ENCODE results near the gene SNHG17.
"Not testable (repeated sequence)": the region's sequence is repeated elsewhere in the genome, so short reads cannot be mapped to it uniquely, and the experiment has no call there.

SNHG17 gene

GRCh38 chr20:38434770-38435554 is at the start of gene SNHG17:
TSS of gene SNHG17 (minus strand) at chr20:38435328.
- DNase-seq = peak; percentile 84

GRCh38 chr20:38479596-38479995 is 44.5 kb upstream of the SNHG17 start:
- DNase-seq = no peak

DNA sequence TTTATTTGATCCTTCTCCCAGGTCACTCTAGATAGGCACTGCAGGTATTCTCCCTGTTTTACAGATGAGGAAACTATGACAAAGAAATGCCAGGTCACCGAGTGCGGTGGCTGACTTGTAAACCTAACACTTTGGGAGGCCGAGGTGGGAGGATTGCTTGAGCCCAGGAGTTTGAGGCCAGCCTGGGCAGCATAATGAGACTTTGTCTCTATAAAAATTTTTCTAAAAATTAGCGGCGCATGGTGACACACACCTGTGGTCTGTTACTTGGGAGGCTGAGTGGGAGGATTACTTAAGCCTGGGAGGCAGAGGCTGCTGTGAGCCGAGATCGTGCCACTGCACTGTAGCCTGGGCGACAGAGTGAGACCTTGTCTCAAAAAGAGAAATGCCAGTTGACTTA is 42.6 kb upstream of the SNHG17 start:
- DNase-seq = no peak

- DNase-seq = peak; percentile 27
Observed at GRCh38 chr20:38473367-38473795, 38.3 kb upstream of the SNHG17 start.

GRCh38 chr20:38472513-38473366 is 37.6 kb upstream of the SNHG17 start, which contains the start of gene RALGAPB:
TSS of gene RALGAPB (plus strand) at chr20:38472843. CDS start at chr20:38488433, 15,590 bp downstream.
- DNase-seq = peak; percentile 99

DNA sequence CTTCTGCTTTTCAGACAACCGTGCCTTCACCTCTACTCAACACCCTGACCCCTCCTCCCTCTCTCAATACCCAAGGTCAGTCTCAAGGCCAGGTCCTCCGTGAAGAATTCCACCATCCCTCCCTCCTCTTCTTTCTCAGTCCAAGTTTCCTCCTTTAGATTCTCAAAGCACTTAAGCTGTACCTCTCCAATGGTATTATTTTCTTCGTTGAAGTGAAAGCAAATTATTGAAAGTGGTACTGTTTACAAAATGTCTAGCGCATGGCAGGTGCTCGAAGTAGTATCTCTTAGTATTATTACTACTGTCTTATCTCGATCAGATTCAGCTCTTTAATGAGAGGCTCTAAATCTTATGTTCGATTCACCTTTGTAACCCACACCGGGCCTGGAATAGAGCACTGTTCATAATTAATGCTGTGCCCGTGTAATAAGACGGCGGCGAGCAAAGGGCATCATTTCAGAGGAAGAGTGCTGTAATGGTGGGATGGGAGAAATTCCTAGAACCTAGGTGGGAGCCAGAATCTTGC is 36.9 kb upstream of the SNHG17 start:
- no peak for DNase-seq

- DNase-seq = no peak
Observed at GRCh38 chr20:38471245-38471644, 36.1 kb upstream of the SNHG17 start.

- DNase-seq = no peak
Observed at GRCh38 chr20:38466983-38467382, 31.9 kb upstream of the SNHG17 start.

DNA sequence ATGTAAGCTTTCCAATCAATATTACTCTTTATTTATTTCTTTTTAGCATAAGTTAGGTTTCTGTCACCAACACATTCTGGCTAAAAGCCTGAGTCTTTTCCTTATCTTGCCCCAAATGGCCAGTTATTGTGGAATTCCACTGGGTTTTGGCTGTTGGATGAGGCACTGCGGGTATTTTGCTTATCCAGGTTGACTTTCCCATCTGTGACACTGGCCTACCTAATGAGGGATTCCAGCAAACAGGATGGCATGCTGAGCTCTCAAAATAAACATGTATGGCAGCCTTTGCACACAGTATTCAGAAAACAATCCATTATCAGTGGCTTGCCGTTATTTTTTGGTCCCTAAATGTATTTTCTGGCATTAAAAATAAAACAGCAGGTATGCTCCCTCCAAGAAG is 31.0 kb upstream of the SNHG17 start:
- no peak for DNase-seq

GRCh38 chr20:38461569-38461968 is 26.4 kb upstream of the SNHG17 start:
- not testable (repeated sequence) for DNase-seq

DNA sequence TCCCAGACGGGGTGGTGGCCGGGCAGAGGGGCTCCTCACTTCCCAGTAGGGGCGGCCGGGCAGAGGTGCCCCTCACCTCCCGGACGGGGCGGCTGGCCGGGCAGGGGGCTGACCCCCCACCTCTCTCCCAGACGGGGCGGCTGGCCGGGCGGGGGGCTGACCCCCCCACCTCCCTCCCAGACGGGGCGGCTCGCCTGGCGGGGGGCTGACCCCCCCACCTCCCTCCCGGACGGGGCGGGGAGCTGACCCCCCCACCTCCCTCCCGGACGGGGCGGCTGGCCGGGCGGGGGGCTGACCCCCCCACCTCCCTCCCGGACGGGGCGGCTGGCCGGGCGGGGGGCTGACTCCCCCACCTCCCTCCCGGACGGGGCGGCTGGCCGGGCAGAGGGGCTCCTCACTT is 26.0 kb upstream of the SNHG17 start:
- not testable (repeated sequence) for DNase-seq

DNA sequence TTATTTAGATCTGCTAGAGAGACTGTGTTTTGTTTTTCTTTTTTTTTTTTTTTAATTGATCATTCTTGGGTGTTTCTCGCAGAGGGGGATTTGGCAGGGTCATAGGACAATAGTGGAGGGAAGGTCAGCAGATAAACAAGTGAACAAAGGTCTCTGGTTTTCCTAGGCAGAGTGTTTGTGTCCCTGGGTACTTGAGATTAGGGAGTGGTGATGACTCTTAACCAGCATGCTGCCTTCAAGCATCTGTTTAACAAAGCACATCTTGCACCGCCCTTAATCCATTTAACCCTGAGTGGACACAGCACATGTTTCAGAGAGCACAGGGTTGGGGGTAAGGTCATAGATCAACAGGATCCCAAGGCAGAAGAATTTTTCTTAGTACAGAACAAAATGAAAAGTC is 25.5 kb upstream of the SNHG17 start:
- DNase-seq = not testable (repeated sequence)

DNA sequence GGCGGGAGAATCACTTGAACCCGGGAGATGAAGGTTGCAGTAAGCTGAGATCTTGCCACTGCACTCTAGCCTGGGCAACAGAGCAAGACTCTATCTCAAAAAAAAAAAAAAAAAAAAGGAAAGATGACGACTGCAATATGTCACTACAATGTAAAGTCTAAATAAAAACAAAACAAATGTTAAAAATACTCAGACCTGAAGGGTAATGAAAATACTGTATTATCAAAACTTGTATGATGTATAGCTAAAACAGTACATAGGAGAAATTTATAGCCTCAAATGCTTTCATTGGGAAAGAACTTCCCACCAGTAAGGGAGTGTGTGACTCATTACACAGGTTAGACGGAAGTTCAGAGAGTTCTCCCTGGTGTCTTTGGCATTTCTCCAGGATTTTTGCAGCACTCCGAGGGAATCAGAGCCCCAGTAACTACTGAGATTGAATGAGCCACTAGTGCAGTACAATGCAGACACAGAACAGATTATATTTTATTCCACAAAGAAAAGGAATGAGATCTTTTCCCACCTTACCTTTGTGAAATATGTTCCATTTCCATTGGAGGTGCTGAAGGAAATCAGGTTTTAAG is 25.0 kb upstream of the SNHG17 start:
- DNase-seq = peak; percentile 66

GRCh38 chr20:38458314-38458713 is 23.2 kb upstream of the SNHG17 start:
- DNase-seq = no peak

- DNase-seq = no peak
Observed at GRCh38 chr20:38454556-38455473, 19.7 kb upstream of the SNHG17 start.

DNA sequence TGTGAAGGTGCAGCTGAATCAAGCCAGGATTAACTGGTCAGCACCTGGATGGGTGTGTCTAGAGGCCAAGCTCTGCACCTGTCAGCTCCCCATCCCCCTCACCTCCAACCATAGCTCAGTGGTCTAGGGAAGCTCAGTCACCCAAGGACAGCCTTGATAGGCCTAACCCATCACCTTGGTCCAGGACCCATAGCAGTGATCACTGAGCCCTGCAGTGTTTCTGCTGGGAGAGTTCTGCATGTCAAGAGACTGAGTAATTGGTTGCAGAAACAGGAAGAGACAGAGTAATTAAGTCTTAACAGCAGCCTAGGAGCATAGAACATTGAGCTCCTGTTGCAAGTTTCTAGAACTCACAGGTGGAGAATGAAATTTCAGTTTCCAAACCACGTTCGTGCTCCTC is 18.8 kb upstream of the SNHG17 start:
- no peak for DNase-seq

- no peak for DNase-seq
Observed at GRCh38 chr20:38452880-38453624, 17.9 kb upstream of the SNHG17 start.

DNA sequence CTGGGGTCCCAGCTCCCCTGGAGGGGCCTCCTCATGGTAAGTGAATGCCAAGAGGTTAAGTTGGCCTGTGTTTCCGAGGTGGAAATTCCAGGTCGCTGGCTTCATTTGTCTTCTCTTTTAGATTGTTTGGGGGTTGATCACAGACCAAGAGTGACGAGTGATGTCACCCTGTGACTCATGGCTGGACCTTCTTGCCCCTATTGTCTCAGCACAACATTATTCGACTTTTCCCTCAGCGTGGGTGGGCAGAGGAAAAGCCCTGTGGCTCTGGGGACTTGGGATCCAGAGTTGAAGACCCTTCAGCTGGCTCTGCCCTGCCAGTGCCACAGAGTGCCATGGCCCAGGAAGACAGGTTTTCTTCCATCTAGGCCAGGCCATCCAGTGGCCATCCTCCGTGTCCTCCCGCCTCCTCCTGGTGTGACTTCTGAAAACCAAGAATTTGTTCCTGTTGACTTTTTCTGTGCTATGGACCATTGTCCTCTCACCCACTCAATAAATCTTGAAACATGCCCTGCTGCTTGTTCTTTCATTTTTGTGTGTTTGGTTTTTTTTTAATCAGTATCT is 15.4 kb upstream of the SNHG17 start:
- no peak for DNase-seq

GRCh38 chr20:38449046-38449445 is 13.9 kb upstream of the SNHG17 start:
- DNase-seq = no peak

DNA sequence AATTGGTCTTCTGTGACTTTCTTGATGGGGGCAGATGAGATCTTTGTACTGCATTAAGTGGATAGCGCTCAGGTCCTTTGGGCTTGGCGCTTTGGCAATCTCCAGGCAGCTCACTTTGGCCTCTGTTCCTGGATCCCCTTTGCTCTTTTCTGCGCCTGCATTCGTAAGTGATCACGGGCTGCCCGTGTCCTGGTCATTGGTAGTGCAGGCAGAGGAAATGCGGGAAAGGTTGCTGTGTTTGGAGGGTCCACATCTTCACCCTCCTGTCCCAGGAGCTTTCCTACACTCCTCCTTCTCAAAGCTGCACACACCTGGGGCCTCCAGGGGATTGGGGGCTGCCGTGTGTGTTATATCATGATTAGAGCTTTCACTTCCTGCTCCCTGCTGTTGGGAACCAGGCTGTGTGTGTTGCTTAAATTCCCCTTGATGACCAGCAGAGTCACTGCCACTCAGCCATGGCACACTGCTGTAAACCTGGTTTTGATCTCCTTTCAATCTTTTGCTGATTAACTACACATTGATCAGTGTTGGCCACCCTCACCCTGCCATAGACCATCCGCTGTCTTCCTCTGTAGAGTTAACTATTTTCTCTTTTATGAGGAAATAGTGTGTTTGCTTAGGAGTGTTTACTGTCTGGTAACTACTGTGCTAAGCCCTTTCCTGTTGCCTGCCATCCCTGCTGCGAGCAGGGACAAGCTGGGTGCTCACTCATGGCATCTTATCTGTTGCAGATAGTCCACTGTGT is 13.0 kb upstream of the SNHG17 start:
- no peak for DNase-seq
